ENCODE results near the gene LACRT. TPM values are rescaled to one million over a fixed set of nuclear protein-coding genes. Genes with fewer than 3 reads are reported as not detected.

Gene LACRT
- total and polyA plus RNA-seq, 9 of the 15 experiments (the other 6 are each of a cell fraction or from before 2014, with no cell fraction given) = not detected

- H3K79me2 ChIP-seq (ENCODE audit: control insufficient read depth, insufficient read depth, low read length) = no peaks in the 10 kb centered on the region
- H3K4me1 ChIP-seq (replicated peaks in 1 of 2; ENCODE audit: control insufficient read depth in 2 of 2, insufficient read depth in 2 of 2, low read length in 2 of 2) = no peaks in the 10 kb centered on the region; a peak in 2 of 5 replicates
- WGBS (ENCODE audit: insufficient coverage, low coverage, missing lambda C conversion rate) = 17% methylated on average over 8 of the region's 8 CpGs
- H3K9me1 ChIP-seq (ENCODE audit: control insufficient read depth, insufficient read depth, low read length) = no peaks in the 10 kb centered on the region
- peak; percentile 97 for FAIRE-seq
- H4K20me1 ChIP-seq (replicated peaks; ENCODE audit: control insufficient read depth, insufficient read depth, low read length) = no peaks in the 10 kb centered on the region; the same call in 1 of the 2 replicates
- peak; percentile 98 for ATAC-seq
- no peaks in the 10 kb centered on the region for H3K36me3 ChIP-seq (ENCODE audit: control insufficient read depth, insufficient read depth, low read length)
- CTCF ChIA-PET (ENCODE audit: low intra/inter-chr PET ratio) = interaction anchor here (1.1 to 1.2 kb wide), 2 partner anchors 24 to 470 kb away, joined by 3 to 5 read pairs; no protein-coding TSS in a partner anchor
- no peaks in the 10 kb centered on the region for H3K9me3 ChIP-seq (replicated peaks; ENCODE audit: control insufficient read depth, insufficient read depth, low read depth, low read length)
- in situ Hi-C loops (cut with MboI) (no loop called here), intact Hi-C loops (cut with micrococcal nuclease) (loop anchor here (5.0 to 10.0 kb wide), 2 partner anchors 54 to 352 kb away; no protein-coding TSS in a partner anchor)
- BruUV-seq (replicated peaks) = no TSS peak
- DNase-seq (ENCODE audit: extremely low read depth in 1 of 4, low spot score in 3 of 4) = peak; percentile 72 to 79 (median 77)
- POLR2A ChIA-PET = no interaction called here
- no peak overlapping the region for H3K4me2 ChIP-seq (ENCODE audit: insufficient read depth, low read length)
- H2AFZ ChIP-seq (ENCODE audit: low read depth, low read length) = no peak overlapping the region
- H3K27me3 ChIP-seq (ENCODE audit: control insufficient read depth in 2 of 2, insufficient read depth in 2 of 2, low read length in 2 of 2) = peaks cover 0 to 5% of the 10 kb centered on the region in 2 experiments; a peak in 2 of 5 replicates
- no peak overlapping the region for H3K9ac ChIP-seq (ENCODE audit: insufficient read depth in 1 of 2, low read depth in 2 of 2, low read length in 2 of 2)
- no peak overlapping the region for H3K27ac ChIP-seq (ENCODE audit: extremely low read depth, low read depth, low read length)
- no peak overlapping the region for H3K4me3 ChIP-seq
- TF ChIP-seq LARP7 (IDR thresholded peaks at IDR 0.05) = no peak
- TF ChIP-seq SIN3B (IDR thresholded peaks at IDR 0.05; ENCODE audit: low read depth) = no peak
- TF ChIP-seq MAZ (CRISPR knock-in tag; conservative IDR thresholded peaks at IDR 0.05 in 1 of 2, IDR thresholded peaks at IDR 0.05 in 1 of 2) = 0 out of 4 replicates have a peak, but pooled peaks of 1 of the 2 experiments have one; percentile 27
- TF ChIP-seq TCF7 (IDR thresholded peaks at IDR 0.05; ENCODE audit: borderline replicate concordance) = no peak
- no peak for TF ChIP-seq SMARCA5 (IDR thresholded peaks at IDR 0.05)
- peak; percentile 34; the same call in 1 of the 2 replicates for TF ChIP-seq KLF16 (IDR thresholded peaks at IDR 0.05)
- TF ChIP-seq ZNF384 (IDR thresholded peaks at IDR 0.05; ENCODE audit: low read depth, low read length) = peak; percentile 72
- TF ChIP-seq SMAD3 (CRISPR knock-in tag; conservative IDR thresholded peaks at IDR 0.05) = no peak
- TF ChIP-seq CTCF (IDR thresholded peaks at IDR 0.05 in 2 of 3, conservative IDR thresholded peaks at IDR 0.05 in 1 of 3; ENCODE audit: insufficient read depth in 2 of 3, low read depth in 1 of 3, low read length in 3 of 3) = peak; percentile 82 to 89 (median 83)
- no peak for TF ChIP-seq ZNF224 (CRISPR knock-in tag; IDR thresholded peaks at IDR 0.05)
- no peak for TF ChIP-seq RCOR1 (IDR thresholded peaks at IDR 0.05; ENCODE audit: borderline replicate concordance in 1 of 2, low read depth in 2 of 2, low read length in 2 of 2)
- no peak for TF ChIP-seq ZNF143 (CRISPR knock-in tag; IDR thresholded peaks at IDR 0.05)
- TF ChIP-seq ZC3H11A (IDR thresholded peaks at IDR 0.05; ENCODE audit: low read depth, low read length) = no peak
- peak; percentile 51; the same call in 1 of the 2 replicates for TF ChIP-seq SMC3 (conservative IDR thresholded peaks at IDR 0.05; ENCODE audit: insufficient read depth, low read depth, low read length)
- TF ChIP-seq, protein P1, sequence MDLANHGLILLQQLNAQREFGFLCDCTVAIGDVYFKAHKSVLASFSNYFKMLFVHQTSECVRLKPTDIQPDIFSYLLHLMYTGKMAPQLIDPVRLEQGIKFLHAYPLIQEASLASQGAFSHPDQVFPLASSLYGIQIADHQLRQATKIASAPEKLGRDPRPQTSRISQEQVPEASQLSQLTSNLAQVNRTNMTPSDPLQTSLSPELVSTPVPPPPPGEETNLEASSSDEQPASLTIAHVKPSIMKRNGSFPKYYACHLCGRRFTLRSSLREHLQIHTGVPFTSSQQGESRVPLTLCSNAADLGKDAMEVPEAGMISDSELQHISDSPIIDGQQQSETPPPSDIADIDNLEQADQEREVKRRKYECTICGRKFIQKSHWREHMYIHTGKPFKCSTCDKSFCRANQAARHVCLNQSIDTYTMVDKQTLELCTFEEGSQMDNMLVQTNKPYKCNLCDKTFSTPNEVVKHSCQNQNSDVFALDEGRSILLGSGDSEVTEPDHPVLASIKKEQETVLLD (IDR thresholded peaks at IDR 0.05) = no peak
- TF ChIP-seq YY1 (IDR thresholded peaks at IDR 0.05; ENCODE audit: borderline replicate concordance in 1 of 3, control insufficient read depth in 1 of 3, extremely low read depth in 1 of 3, insufficient read depth in 3 of 3, insufficient read length in 1 of 3, insufficient replicate concordance in 2 of 3, low read depth in 1 of 3, low read length in 2 of 3) = no peak
- peak; percentile 33; the same call in 1 of the 2 replicates for TF ChIP-seq GABPA (tag; conservative IDR thresholded peaks at IDR 0.05; ENCODE audit: low read depth)
- TF ChIP-seq RAD21 (CRISPR knock-in tag; conservative IDR thresholded peaks at IDR 0.05 in 1 of 2, IDR thresholded peaks at IDR 0.05 in 1 of 2) = peak in 1 of 2 experiments; percentile 53; a peak in 2 of 4 replicates
These were observed 31.4 kb downstream of the LACRT start for GRCh38 chr12:54603173-54603814.

All from K562 (cell line).